ENCODE measurements around the gene SMYD3.

SMYD3 gene

DNA sequence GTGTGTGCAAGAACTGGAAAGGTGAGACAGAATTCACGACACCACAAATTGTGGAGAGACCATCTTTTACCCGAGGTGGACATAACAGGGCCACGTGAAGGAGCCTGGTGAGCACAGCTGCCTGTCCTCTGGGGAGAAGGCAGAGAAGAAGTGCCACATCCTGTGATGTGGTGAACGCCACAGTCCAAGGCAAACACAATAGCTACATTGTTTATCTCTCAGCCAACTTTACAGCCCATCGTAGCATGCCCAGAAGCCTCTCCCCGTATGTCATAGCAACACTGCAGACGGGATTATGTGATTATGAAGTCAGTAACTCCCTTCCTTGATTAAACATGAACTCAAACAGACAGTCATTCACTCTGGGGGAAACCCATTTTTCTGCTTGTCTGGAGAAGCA, 612.2 kb downstream of the SMYD3 start:
- H3K4me1 ChIP-seq = no peaks in the 10 kb centered on the region; the same call in 1 of the 2 replicates
- H3K9me3 ChIP-seq = peaks cover 5% of the 10 kb centered on the region
- TF ChIP-seq, protein P1, sequence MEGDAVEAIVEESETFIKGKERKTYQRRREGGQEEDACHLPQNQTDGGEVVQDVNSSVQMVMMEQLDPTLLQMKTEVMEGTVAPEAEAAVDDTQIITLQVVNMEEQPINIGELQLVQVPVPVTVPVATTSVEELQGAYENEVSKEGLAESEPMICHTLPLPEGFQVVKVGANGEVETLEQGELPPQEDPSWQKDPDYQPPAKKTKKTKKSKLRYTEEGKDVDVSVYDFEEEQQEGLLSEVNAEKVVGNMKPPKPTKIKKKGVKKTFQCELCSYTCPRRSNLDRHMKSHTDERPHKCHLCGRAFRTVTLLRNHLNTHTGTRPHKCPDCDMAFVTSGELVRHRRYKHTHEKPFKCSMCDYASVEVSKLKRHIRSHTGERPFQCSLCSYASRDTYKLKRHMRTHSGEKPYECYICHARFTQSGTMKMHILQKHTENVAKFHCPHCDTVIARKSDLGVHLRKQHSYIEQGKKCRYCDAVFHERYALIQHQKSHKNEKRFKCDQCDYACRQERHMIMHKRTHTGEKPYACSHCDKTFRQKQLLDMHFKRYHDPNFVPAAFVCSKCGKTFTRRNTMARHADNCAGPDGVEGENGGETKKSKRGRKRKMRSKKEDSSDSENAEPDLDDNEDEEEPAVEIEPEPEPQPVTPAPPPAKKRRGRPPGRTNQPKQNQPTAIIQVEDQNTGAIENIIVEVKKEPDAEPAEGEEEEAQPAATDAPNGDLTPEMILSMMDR (IDR thresholded peaks at IDR 0.05; ENCODE audit: low read depth, low read length) = no peak
- no peak for DNase-seq
- no peak overlapping the region for H3K4me3 ChIP-seq (ENCODE audit: low read depth, low read length)
- no peaks in the 10 kb centered on the region for H3K27me3 ChIP-seq
- peaks cover 30% of the 10 kb centered on the region for H3K36me3 ChIP-seq

DNA sequence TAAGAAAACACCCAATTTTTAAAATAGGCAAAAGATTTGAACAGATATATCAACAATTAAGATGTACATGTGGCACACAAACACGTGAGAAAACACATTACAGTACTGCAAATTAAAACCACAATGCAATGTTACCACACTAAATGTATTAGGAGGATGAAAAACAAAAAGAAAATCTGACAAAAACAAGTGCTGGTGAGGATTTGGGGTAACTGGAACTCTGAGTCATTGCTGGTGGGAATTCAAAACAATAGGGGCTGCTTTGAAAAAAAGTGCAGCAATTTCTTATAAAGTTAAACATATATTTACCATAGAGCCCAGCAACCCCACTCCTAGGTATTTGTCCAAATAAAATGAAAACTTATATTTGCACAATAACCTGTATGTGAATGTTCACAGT, 614.1 kb downstream of the SMYD3 start:
- no peak overlapping the region for H3K4me3 ChIP-seq (ENCODE audit: low read depth, low read length)
- TF ChIP-seq, protein P1 (IDR thresholded peaks at IDR 0.05; ENCODE audit: low read depth, low read length) = no peak
- no peaks in the 10 kb centered on the region; the same call in 1 of the 2 replicates for H3K4me1 ChIP-seq
- no peak for DNase-seq
- peaks cover 22% of the 10 kb centered on the region for H3K36me3 ChIP-seq
- no peaks in the 10 kb centered on the region for H3K27me3 ChIP-seq
- peaks cover 5% of the 10 kb centered on the region for H3K9me3 ChIP-seq

DNA sequence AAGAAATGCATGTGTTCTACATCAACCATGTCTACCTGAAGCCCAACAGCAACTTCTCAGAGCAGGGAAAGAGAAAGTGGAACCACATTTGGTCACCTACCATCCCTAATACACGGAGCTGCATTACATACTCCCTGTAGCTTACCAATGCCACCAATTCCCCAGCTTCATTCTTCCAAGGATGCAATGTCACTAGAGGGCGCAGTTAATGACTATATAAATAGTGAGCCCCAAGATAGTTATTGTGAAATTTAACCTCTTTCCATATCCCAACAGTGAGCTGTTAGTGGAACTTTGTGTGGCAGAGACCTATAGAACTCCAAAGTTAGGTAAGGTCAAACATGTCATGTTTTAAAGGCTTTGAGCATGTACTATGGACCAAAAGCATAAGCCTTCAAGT, 618.3 kb downstream of the SMYD3 start:
- no peak overlapping the region for H3K4me3 ChIP-seq (ENCODE audit: low read depth, low read length)
- no peaks in the 10 kb centered on the region for H3K4me1 ChIP-seq
- peaks cover 22% of the 10 kb centered on the region for H3K36me3 ChIP-seq
- DNase-seq = no peak
- H3K27me3 ChIP-seq = no peaks in the 10 kb centered on the region
- H3K9me3 ChIP-seq = no peaks in the 10 kb centered on the region
- TF ChIP-seq, protein P1 (IDR thresholded peaks at IDR 0.05; ENCODE audit: low read depth, low read length) = peak; percentile 61

DNA sequence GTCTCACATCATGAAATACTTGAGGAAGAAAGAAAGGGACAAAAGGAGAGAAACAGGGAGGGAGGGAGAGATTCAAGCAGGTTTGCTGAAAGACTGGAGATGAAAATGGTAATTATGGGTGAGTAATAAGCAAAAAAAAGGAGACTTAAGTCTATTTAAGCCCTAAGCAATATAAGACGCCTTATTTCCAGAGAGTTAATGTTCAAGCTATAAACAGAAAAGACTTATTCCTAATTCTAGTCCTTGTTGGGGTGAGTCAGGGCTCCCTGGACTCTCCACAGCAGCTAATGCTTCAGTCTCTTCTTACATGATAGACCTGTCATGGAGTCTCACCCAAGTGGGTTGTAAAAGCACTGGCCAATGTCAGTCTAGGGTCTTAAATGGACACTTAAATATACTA, 619.2 kb downstream of the SMYD3 start:
- no peak for DNase-seq
- Histone ChIP-seq H3K4me3 (ENCODE audit: low read depth, low read length) (no peak overlapping the region), H3K4me1 (no peaks in the 10 kb centered on the region), H3K27me3 (no peaks in the 10 kb centered on the region), H3K9me3 (no peaks in the 10 kb centered on the region), H3K36me3 (peaks cover 17% of the 10 kb centered on the region)
- TF ChIP-seq, protein P1 (IDR thresholded peaks at IDR 0.05; ENCODE audit: low read depth, low read length) = no peak

DNA sequence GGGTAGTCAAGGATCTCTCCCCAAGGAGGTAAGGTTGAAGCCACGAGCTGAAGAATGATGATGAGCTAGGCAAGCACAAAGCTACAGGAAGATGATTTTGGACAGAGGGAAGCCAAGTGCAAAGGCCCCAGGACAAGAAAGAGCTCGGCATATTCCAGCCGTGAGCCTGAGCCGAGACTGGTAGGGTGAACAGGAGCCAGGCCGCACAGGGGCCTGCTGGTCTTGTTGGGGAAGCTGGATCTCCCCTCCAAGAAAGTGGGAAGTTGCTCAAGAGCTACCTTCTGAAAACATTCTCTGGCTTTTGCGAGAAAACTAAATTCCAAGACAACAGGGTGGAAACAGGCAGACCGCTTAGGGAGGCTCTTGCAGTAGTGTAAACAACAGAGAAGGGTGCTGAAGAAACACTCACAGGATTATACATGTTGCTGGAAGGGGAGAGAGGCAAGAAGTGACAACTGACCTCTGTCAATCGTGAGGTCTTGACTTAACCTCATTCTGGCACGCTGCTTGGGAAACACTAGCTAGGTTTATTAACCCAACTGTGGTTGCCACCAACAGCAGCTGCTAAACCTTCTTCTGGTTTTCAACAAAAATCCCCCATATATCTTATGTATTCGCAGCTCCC, 625.2 kb downstream of the SMYD3 start:
- no peak overlapping the region for H3K4me3 ChIP-seq (ENCODE audit: low read depth, low read length)
- H3K9me3 ChIP-seq = no peaks in the 10 kb centered on the region
- H3K27me3 ChIP-seq = no peaks in the 10 kb centered on the region
- peaks cover 16% of the 10 kb centered on the region for H3K36me3 ChIP-seq
- DNase-seq = no peak
- TF ChIP-seq, protein P1 (IDR thresholded peaks at IDR 0.05; ENCODE audit: low read depth, low read length) = no peak
- peaks cover 7% of the 10 kb centered on the region for H3K4me1 ChIP-seq

DNA sequence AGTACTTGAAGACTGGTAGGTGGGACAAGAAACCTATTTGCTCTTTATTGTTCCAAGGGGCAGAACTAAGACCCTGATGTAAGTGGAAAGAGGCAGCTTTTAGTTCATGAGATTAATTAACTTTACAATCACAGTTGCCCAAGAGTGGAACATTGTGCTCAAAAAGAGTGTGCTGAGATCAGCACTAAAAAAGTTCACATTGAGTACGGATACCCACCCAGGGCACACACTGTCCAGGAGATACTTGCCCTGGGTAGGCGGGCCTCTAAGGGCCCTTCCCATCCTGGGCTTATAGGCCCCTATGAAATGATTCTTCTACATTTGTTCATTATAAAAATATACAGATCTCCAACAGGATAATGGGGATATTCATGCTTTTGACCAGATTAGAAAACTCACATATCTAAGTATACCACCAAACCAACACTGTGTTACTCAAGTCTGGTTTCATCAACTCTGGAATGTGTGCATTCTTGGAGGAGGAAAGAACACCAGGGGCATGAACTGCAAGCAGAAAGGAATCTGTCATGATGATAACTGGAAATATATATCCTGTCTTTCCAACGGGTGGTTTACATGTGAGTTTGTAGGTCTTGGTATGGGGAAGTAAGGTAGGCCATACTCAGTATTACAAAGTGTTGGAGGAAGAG, 626.2 kb downstream of the SMYD3 start:
- peaks cover 14% of the 10 kb centered on the region for H3K4me1 ChIP-seq
- no peak for DNase-seq
- no peaks in the 10 kb centered on the region for H3K9me3 ChIP-seq
- H3K4me3 ChIP-seq (ENCODE audit: low read depth, low read length) = no peak overlapping the region
- H3K36me3 ChIP-seq = peaks cover 15% of the 10 kb centered on the region
- TF ChIP-seq, protein P1 (IDR thresholded peaks at IDR 0.05; ENCODE audit: low read depth, low read length) = no peak
- H3K27me3 ChIP-seq = no peaks in the 10 kb centered on the region
